HG03196 (cell line): ENCODE results near the gene KSR1.

ENCODE experiments used
- ATAC-seq: cut with Tn5 transposase; IDR thresholded peaks from one replicate; pipeline ENCODE4 v1.9.1; 2021; ENCODE audit not compliant: unreplicated experiment

KSR1 gene

GRCh38 chr17:27603421-27603770 lies 147.1 kb downstream of the KSR1 start:
- no peak for ATAC-seq

DNA sequence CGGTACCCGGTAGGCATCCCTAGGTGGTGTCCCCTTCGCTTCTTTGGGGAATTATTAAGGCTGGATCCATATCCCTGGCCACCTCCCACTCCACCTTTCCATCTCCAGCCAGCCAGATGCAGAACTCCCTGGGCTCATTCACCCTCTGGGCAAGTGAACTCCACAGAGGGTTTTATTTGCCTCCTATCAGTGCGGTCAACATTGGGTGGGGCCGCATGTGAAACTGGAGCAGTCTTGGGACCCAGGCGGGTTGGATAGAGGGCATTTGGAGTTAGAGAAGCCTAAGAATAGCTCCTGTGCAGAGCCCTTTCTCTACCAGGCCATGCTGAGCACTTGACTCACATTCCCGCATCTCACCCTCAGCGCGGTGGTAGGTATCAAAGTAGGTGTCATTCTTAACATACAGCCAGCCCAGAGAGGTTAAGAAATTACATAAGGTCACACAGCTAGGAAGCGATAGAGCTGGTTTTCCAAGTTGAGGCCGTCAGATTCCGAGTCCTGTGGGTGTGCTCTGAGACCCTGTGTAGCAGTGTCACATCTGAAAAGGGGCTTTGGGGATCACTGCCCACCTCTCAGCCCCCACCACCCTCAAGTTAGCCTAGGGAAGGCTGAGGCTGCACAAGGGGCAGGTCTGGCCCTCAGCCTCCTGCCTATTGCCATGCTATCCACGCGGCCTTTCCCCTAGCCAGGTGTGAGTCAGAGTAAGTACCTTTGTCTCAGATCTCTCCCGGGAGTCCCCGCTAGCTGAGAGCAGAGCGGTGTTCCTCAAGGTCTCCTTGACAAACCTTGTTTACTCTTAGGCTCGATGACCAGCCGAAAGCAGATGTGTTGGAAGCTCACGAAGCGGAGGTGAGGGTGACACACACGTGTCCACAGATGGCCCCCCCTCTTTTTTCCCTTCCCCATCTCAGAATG lies 147.9 kb downstream of the KSR1 start:
- ATAC-seq: no peak

DNA sequence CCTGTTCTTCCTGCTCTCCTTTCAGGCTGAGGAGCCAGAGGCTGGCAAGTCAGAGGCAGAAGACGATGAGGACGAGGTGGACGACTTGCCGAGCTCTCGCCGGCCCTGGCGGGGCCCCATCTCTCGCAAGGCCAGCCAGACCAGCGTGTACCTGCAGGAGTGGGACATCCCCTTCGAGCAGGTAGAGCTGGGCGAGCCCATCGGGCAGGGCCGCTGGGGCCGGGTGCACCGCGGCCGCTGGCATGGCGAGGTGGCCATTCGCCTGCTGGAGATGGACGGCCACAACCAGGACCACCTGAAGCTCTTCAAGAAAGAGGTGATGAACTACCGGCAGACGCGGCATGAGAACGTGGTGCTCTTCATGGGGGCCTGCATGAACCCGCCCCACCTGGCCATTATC lies 149.2 kb downstream of the KSR1 start:
- no peak for ATAC-seq

GRCh38 chr17:27607521-27608091 lies 151.4 kb downstream of the KSR1 start:
- no peak for ATAC-seq

GRCh38 chr17:27608328-27609230 lies 152.3 kb downstream of the KSR1 start:
- no peak for ATAC-seq

DNA sequence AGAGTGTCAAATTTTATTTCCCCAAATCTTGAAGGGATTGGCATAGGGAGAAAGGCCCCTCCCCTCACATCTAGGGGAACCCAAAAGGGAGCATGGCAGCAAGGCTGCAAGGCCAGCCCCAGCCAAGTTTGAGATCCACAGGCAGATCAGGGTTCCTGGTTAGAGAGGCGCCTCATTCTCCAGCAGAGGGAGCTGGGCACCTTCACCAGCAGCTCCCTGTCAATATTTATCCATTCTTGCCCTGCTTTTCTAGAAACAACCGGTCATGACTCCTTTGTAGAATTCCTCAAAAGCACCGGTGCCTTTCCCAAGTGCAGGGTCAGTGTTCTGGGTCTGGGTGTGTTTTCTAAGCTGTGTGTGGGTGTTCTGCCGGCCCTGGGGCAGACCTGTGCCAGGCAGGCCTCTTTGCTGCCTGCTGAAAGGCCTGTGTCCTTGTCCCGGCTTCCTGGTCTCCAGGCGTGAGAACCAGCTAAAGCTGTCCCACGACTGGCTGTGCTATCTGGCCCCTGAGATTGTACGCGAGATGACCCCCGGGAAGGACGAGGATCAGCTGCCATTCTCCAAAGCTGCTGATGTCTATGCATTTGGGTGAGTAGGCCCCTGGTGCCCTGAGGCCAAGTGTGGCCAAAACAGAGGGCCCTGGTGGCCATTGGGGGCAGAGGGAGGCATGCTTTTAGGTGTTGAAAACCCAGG lies 153.5 kb downstream of the KSR1 start:
- no peak for ATAC-seq

- ATAC-seq: no peak
Observed at GRCh38 chr17:27610304-27610677, 154.0 kb downstream of the KSR1 start.

- no peak for ATAC-seq
Observed at GRCh38 chr17:27612160-27612770, 156.0 kb downstream of the KSR1 start.

DNA sequence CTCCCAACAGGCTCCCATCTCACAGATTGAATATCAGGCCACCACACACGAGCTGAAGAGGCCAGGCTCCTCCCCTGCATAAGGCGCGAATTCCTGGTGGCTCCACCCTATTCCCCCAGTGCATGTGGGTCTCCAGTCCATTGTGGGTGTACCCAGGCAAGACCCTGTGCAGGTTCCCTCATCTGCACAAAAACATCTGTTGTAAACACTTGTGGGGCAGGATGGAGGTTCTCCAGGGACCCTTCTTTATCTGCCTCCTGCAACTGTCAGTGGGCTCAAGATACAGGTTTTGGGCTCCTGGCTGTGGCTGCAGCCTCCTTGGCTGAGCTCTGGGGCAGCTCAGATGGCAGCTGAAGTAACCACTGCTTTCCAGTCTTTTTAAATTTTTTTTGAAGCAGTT lies 157.2 kb downstream of the KSR1 start:
- no peak for ATAC-seq

GRCh38 chr17:27615121-27615520 lies 158.9 kb downstream of the KSR1 start:
- ATAC-seq: no peak

DNA sequence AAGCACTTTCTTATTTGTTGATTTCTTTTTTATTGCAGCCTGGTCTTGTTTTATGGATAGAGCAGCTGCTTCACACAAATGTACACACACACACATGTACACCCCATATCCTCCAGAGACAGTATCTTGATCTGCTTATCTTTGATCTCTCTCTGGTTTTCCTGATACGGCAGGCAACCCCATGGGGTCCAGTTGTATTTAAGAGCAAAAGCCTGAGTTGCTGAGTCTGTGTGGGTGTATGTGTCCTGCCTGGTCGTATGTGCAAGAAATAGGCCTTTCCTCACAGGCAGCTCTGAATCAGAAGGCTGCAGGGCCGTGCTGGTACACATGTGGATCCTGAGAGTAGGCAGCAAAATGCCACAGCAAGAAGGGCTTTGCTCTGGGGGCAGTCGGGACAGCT lies 160.2 kb downstream of the KSR1 start:
- no peak for ATAC-seq

- ATAC-seq: no peak
Observed at GRCh38 chr17:27618417-27618816, 162.2 kb downstream of the KSR1 start.

- ATAC-seq: no peak
Observed at GRCh38 chr17:27620721-27621120, 164.5 kb downstream of the KSR1 start.

- ATAC-seq: no peak
Observed at GRCh38 chr17:27621536-27621935, 165.3 kb downstream of the KSR1 start.

- no peak for ATAC-seq
Observed at GRCh38 chr17:27621942-27622559, 165.8 kb downstream of the KSR1 start.

DNA sequence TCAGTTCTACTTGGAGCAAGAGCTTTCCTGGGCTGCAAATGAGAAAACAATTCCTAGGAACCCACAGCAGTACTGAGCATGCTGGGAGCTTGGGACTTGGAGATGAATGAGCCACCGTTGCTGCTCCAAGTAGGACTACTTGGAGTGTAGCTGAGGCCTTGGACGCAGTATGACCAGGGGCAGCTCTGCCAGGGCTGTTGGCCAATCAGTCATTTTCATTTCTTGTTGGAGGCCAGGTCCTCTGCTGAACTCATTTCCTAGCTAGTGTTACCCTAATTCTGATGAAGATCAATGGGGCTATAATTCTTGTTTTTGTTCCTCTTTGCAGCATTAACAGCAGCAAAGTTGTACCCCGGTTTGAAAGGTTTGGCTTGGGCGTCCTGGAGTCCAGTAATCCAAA lies 166.7 kb downstream of the KSR1 start:
- ATAC-seq: no peak

DNA sequence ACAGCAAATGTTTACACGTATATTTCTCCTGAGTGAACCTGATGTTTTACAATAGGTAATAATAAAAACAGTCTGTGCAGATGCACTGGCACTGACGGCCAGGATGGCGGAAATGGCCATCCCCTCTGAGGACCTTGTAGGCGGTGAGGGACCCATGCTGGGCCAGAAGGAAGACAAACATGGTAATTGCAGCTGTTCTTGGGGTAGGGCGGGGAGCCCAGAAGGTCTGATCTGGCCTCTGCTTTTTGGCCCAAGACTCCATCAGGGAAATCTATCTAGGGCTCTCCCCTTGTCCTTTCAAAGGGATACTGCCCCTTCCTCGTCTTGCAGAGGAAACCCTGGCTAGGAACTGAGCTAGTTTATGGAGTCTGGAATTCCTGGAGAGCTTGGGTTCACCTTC lies 167.4 kb downstream of the KSR1 start:
- ATAC-seq: no peak

DNA sequence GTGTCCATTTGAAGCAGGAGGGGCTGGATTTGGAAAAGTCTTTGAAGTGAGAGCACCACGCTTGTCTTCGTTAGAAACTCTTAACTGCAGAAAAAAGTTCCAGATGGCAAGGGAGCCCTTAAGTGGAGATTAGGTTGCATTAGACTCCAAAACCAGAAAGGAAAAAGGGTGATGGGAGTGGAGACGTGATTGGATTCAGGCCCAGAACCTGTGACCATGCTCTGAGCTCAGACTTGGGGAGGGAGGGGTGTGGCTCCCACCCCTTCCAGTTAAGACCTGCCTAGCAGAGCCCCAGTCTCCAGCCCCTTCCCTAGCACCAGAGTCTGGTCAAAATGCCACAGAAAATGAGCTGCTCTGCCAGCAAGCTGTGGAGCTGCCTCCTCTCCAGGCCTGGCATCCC lies 168.3 kb downstream of the KSR1 start:
- no peak for ATAC-seq

DNA sequence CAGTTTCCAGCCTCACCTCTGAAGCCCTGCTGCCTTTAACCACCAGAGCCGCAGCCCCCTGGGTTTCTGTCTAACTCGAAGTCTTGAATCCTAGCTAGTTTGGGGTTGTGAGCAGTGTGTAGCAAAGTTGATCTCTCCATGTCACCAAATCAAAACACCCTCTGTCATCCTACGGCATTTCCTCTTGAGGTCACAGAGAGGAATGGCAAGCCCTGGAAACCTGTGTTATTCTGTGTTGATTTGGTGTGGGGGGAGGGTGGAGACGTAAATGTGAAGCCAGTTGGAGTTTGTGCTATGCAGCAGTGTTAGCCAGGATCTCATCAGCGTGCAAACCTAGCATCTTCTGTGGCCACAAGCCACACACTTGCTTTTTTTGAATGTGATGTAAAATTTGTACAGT lies 169.6 kb downstream of the KSR1 start:
- no peak for ATAC-seq

DNA sequence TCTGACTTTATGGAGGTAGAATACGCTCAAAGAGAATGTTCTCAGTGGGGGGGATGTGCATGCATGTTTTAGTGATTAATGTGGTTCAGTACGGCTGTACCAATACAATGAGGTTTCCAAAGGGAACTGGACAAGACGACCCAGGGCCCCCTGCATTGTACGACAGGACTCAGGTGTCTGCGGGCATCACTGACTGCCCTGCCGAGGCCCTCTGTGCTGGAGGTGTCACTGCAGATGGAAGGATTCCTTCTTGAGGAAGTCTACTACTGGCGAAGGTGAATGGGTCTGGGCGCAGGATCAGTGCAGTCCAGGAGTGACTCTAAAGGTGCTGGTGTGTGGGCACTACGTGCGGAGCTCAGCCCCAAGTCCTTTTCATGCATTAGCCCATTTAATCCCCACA lies 171.3 kb downstream of the KSR1 start:
- no peak for ATAC-seq
